GM20000 (cell line): ENCODE results near the gene LRMDA.

Experiments used
- DNase-seq: peaks from one replicate; pipeline ENCODE4 v3.0.0; 2012; ENCODE audit warnings: low spot score
- TF ChIP-seq, protein P1 (sequence below): IDR thresholded peaks from 2 replicates; pipeline ENCODE4 v1.5.1; 2012; ENCODE audit warnings: mild to moderate bottlenecking, control low read depth; ENCODE audit errors: extremely low read depth, missing control alignments

The LRMDA gene

DNA sequence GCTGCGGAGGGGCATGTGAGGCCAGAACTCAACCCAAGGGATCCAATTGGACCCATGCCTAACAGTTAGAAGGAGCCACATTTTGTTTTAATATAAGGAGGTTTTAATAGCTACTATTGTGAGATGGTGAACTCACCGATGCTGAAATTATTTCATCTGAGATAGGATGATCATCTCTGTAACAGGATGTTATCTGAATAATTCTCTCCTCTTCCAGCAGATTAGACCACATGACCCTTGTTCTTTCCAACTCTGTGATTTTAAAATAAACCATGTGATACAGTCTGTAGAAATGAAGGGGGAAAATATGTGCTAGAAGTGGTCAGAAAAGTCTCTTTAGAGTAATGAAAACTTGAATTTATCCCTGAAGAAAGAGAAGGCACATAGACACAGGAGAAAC is 385.8 kb downstream of the LRMDA start:
- TF ChIP-seq, protein P1, sequence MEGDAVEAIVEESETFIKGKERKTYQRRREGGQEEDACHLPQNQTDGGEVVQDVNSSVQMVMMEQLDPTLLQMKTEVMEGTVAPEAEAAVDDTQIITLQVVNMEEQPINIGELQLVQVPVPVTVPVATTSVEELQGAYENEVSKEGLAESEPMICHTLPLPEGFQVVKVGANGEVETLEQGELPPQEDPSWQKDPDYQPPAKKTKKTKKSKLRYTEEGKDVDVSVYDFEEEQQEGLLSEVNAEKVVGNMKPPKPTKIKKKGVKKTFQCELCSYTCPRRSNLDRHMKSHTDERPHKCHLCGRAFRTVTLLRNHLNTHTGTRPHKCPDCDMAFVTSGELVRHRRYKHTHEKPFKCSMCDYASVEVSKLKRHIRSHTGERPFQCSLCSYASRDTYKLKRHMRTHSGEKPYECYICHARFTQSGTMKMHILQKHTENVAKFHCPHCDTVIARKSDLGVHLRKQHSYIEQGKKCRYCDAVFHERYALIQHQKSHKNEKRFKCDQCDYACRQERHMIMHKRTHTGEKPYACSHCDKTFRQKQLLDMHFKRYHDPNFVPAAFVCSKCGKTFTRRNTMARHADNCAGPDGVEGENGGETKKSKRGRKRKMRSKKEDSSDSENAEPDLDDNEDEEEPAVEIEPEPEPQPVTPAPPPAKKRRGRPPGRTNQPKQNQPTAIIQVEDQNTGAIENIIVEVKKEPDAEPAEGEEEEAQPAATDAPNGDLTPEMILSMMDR = no peak
- no peak for DNase-seq

DNA sequence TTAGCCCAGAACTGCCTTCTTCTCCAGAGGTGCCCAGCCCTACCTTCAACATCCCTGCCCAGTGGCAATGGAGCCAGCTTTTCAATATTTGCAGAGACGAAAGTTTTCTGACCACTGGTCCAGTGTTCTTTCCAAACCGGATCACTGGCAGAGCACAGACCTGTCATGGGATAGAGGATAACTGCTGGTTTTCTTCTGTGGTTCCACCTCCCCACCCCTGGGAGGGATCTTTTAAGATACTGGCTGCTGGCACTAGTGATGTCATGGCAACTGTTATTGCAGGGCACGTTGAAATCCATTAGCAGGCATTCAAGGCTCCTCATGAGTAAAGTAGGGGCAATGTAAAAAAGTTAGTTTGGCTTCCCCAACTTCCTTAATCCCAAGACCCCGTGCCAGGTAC is 387.1 kb downstream of the LRMDA start:
- no peak for DNase-seq
- TF ChIP-seq, protein P1 = no peak

DNA sequence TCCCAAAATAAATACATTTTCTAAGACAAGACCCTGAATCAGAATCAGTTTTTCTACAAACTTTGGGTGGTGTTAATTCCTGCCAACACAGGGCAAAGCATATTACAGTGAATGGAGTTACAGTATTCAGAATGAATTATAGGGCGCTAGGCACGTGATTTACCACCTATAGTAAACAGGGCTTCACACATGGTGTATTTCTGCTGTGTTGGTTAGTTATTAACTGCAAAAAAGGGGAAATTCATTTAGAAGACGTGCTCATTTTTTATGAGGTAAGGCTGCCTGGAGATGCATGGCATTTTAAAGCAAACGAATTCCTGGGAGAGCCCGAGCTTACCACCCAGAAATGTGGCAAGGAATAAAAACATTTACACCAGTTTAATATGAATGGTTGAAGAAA is 393.8 kb downstream of the LRMDA start:
- DNase-seq = no peak
- TF ChIP-seq, protein P1 = no peak

DNA sequence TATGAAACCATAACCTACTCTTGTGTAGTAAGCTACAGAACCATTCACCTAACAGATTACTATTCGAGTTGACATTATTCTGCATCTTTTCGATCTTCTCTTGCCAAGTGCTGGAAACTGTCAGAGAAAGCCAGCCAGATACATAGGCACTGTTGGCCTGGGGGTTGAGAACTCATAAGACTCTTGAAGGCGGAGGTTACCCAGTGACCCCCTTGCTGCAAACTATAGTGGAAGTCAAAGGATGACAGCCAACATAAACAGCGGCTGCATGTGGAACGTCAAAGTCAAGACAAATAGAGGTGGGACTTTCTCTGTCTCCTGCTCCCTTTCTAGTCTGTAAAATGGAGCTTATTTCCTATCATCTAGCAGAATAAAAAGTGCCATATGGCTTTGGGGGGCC is 394.2 kb downstream of the LRMDA start:
- TF ChIP-seq, protein P1 = no peak
- no peak for DNase-seq

DNA sequence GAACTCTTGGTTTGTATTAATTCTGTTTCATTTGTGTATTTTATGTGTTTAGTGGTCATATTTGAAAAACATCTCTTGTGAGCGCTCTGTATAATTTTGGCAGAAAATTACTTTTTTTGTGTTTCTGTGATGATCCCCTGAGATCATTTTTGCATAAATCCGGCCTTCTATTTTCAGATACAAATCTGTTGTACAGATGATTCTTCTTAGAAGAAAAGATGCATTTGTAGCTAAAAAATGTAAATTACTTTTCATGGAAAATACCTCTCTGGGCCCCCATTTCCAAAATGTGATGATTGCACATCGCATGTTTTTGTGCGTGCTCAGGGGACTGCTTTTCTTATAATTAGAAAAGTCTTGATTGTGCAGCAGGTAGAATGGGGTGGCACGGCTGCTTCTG is 395.4 kb downstream of the LRMDA start:
- DNase-seq = no peak
- TF ChIP-seq, protein P1 = no peak

DNA sequence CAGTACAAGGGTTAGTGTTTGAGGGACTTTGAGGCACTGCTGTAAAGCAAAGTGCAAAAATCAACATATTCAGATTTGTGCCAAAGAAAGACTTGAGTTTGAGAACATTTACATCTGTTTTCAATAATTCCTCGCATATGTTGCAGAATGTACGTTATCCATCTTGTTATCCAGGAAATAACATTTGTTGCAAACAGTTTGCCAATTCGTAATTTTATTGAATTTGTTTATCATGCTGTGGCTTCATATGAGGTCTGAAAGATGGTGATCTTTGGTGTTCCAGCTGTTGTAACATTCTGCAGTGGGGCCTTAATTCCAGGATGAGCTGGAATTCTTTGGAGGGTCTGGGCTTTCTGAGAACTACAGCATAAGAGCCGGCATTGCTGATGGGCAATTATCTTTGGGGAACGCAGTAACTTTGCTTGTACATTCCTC is 396.2 kb downstream of the LRMDA start:
- TF ChIP-seq, protein P1 = no peak
- DNase-seq = no peak

DNA sequence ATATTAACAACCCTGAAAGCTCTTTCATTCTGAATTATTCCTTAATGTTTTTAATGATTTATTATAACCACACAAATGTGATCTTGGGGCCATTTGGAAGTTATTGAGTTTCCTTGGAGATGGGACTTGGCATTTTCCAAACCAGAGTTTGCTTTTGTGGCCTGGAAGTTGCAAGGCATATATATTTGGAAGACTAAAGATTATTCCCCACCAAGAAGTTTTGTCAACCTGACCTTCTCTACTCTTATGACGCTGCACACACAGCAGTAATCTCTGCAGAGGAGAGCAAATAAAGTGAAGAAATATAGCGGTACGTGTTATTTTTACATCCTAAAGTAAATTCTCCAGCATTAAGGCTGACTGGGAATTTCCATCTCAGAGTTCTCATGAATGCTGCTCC is 397.0 kb downstream of the LRMDA start:
- TF ChIP-seq, protein P1 = no peak
- DNase-seq = no peak
